Activated CD4-positive, alpha-beta T cell treated with anti-CD3 and anti-CD28 coated beads, Interleukin-2, amount 50 U/mL, for 16 hours (primary cell): ENCODE data around the gene ZNF335.
"Not testable (repeated sequence)": the region's sequence is repeated elsewhere in the genome, so short reads cannot be mapped to it uniquely, and the experiment has no call there.

Experiments used
- DNase-seq: peaks from one replicate; pipeline ENCODE4 v3.0.0-alpha.2; 2020

Gene ZNF335

DNA sequence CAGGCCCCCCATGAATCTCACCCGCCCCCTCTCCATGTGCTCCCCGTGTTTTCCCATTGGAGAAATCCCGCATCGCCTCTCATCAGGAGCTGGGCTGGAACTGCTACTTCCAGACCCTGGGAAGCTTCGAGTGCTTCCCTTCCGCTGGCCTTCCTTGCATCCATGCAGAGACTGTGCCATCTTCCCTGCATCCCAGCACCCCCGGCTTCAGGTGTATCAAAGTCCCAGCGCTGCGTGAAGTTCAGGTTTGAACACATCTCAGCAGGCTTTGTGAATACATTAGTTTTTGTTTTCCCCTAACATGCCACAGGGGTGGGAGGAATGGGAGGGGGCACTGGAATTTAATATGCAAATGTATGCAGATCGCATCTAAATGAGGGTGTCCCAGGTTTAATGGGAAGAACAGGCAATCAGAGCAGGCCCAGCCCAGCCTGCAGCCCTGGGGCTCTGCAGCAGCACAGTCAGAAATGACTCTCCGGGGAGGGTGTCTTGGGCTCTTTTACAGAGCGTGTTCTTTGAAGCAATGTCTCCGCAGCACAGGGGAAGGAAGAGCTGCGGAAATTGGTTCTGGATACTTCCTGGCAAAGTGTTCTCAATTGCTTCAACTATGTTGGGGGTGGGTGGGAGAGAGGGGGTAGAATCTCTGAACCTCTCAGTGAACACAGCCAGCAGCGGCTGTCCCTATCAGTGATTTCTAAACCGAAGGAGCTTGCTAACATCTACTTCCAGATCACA is 28.4 kb upstream of the ZNF335 start:
- DNase-seq, result no peak

DNA sequence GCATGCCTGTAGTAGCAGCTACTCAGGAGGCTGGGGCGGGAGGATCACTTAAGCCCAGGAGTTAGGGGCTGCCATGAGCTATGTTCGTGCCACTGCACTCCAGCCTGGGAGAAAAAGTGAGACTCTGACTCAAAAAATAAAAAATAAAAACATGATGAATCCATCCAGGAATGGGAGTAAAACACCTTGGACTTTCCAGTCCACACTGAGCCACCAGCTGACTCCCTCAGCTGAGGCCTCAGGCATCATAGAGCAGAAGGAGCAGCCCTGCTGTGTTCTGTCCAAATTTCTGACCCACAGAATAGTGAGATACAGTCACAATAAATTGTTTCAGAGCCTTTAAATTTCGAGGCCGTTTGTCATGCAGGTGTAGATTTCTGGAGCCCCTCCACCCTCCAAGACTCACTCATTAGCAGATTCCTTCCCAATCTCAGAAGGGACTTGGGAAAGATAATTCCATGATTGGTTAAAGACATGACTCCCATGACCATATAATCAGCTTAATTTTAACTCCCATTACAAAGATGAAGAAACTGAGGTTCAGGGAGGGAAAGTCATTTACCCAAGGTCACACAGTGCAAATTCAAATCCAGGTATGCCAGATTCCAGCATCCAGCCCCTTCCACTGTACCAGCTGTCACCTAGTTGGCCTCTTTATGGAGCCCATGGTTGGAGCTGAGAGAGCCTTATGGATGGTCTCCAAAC is 27.7 kb upstream of the ZNF335 start:
- no peak for DNase-seq

DNA sequence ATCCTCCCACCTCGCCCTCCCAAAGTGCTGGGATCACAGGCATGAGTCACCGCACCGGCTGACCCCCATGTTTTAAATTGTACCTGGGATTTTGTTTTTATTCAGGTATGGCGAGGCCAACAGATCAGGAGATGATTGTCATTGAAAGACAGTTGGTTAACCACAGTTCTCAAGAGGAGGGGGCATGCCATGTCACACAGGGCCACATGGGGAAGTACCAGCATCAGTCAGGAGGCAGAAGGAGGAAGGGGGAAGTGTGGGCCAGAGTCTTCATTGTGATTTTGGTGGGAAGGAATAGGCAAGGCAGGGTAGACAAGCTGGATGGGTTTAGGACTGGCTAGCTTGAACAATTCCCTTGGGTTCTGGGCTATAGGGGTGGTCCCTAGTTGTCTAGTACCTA is 26.8 kb upstream of the ZNF335 start:
- DNase-seq, result peak; percentile 42

DNA sequence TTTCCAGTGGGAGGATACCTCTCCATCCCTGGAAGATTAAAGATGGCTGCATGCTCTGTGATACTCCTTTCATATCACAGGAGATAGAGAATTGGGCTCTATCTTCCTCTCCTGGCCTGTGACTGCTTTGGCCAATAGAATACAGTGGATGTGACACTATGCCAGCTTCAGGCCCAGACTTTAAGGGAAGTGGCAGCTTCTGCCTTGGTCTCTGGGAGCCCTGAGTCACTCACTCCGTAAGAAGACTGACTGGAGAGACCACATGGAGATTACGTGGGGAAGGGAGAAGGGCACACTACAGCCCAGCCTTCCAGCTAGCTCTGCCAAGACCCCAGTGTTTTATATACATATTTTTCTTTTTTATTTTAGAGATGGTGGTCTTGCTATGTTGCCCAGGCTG is 26.3 kb upstream of the ZNF335 start:
- no peak for DNase-seq

DNA sequence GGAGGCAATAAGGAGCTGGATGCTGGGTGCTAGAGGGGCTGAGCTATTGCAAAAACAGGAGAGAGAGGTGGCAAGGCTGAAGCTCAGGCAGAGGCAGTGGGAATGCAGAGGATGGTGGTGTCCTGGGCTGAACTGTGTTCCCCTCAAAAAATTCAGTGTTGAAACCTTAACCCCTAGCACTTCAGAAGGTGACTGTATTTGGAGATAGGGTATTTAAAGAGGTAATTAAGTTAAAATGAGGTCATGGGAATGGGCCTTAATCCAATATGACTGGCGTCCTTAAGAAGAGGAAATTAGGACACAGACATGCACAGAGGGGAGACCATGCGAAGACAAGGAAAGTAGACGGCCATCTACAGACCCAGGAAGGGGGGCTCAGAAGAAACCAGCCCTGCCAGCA is 25.2 kb upstream of the ZNF335 start:
- no peak for DNase-seq

DNA sequence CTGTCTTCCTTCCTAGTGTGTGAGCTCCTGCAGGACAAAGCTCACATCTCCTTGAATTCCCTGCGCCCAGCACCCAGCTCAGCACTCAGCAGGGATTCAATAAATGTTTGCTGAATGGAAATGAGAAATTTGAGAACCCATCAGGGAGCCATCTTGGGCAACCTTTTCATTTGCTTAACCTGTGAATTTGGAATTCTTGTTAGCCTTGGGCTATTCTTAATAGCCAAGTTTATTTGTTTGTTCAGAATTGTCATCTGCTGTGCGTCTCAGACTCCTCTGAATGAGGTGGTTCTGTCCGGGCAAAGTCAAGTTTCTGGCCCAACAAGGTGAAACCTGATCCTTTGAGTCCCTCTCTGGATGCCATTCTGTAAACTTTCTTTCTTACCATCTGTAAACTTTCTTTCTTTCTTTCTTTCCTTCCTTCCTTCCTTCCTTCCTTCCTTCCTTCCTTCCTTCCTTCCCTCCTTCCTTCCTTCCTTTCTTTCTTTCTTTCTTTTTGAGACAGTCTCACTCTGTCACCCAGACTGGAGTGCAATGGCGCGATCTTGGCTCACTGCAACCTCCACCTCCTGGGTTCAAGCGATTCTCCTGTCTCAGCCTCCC is 23.6 kb upstream of the ZNF335 start:
- DNase-seq, result not testable (repeated sequence)

DNA sequence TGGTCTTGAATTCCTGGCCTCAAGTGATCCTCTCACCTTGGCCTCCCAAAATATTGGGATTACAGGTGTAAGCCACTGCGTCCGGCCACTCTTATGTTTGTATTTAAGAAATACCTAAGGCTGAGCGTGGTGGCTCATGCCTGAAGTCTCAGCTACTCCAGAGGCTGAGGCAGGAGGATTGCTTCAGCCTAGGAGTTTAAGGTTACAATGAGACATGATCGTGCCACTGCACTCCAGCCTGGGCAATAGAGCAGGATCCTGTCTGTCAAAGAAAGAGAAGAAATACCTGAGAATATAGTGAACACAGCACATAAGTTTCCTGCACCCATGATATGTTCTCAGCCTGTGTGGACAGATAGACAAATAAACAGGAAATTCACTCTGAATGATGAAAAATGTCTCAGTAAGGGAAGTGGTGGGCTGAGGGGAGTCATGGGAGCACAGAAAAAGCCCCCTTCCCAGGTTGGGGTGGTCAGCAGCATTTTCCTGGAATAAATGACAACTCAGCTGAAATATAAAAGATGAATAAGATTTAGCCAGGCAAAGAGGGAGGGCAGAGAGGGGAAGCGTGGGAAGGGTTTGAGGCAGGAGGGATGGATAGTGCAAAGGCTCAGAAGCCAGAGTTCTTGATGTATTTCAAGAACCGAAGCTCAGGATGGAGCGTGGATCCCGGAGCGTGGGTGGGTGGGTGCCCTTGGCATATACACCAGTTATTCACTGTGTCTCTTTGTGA is 22.9 kb upstream of the ZNF335 start:
- DNase-seq, result no peak

DNA sequence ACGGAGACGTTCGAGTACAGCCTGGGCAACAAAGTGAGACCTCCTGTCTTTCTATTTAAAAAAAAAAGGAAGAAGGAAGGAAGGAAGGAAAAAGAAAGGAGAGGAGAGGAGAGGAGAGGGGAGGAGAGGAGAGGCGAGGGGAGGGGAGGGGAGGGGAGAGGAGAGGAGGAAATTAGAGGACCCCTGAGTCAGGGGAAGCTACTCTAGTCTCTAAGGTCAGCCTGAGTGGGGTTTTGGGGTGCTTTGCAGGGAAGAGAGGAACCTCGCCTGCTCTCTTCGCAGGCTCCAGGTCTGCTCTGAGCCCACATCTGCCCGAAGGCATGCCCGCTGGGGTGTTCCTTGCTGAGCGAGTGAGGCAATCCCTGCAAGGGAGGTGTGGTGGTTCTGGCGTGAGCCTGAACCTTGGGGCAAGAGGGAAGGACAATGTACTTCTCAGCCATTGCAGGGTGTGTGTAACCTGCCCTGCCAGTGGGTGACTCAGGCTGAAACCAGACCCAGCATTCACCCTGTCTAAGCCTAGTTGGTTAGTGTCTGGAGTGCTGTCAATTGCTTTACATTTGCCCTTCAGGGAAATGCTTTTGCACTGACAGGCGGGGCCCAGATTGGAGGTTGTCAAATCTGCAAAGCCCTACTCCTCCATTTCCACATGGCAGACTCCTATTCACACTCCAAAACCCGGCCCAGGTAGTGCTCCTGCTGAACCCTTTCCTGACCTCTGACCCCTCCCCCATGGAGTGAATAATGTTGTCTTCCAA is 21.4 kb upstream of the ZNF335 start:
- peak; percentile 38 for DNase-seq

DNA sequence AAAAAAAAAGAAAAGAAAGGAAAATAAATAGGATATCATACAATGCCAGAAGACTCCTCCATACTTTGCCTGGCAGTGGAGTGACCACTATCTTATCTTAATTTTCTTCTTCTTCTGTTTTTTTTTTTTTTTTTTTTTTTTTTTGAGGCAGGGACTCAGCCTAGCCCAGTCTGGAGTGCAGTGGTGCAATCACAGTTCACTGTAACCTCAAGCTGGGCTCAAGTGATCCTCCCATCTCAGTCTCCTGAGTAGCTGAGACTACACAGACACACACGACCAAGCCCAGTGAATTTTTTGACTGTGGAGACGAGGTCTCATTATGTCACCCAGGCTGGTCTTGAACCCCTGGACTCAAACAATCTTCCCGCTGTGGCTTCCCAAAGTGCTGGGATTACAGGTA is 19.6 kb upstream of the ZNF335 start:
- DNase-seq, result no peak

DNA sequence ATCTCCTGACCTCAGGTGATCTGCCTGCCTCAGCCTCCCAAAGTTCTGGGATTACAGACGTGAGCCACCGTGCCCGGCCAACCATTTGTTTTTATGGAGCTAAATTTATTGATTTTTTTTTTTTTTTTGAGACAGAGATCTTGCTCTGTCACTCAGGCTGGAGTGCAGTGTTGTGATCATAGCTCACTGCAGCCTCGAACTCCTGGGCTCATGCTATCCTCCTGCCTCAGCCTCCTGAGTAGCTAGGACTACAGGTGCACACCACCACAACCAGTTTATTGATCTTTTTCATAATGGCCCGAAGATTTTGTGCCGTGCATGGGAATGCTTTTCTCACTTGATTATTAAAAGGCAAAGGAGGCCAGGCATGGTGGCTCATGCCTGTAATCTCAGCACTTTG is 16.8 kb upstream of the ZNF335 start:
- not testable (repeated sequence) for DNase-seq

DNA sequence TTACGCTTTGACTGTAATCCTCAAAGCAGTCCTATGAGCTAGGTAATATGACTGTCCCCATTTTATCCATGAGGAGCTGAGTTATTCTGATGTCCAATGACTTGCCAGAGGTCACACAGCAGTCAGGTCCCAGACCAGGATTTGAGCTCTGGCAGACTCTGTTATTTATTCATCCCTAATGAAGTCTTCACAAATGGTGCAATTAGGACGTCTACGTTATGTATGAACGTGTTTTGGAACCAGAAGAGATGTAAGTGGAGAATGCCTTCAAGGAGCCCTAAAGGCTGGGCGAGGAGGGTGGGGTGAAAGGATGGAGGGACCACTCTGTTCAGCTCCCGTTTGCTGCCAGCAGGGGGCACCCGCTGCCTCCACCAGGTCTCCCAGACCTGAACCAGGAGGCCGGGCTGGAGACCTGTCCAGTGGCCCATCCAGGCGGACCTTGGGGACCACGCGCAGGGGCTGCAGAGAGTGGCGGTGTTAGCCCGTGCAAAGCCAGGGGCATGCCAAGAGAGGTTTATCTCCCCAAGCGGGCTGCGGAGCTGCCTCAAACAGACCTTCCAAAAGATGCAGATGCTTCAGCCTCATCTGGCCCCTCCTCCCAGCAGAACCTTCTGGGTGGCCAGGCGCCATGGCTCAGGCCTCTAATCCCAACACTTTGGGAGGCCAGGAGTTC is 15.2 kb upstream of the ZNF335 start:
- DNase-seq, result peak; percentile 81

DNA sequence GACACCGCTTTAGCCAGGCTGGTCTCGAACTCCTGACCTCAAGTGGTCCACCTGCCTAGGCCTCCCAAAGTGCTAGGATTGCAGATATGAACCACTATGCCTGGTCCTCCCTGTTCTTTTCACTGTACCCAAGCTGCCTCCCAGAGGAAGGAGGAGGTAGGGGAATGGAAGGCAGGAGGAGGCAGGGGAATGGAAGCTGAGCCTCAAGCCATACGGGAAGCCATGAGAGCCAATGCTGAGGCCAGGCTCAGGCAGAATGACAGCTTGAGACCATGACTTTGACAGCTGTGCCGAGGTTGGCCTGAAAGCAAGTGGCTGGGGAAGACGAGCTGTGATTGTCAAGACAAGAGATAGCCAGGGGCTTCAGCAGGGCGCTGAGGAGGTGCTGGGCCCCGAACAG is 13.6 kb upstream of the ZNF335 start:
- no peak for DNase-seq

DNA sequence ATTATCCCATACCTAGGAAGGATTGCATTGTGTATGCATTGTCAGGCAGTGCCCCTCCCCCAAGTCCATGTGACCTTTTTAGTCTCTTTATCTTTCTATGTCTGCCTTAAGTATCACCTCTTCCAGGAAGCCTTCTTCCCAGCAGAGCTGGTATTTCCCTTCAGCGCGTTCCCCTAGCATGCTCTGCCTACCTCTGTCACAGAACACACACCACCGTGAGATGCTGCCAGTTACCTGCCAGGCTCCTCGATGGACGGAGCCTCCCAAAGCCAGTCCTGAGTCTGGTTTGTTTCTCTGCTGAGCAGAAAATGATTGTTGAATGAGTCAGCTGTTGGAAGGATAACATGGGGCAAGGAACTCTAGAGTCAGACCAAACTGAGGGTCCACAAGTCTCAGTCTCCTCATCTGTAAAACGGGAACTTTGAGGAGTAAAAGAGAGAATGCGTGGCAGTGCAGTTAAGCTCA is 11.3 kb upstream of the ZNF335 start:
- no peak for DNase-seq

DNA sequence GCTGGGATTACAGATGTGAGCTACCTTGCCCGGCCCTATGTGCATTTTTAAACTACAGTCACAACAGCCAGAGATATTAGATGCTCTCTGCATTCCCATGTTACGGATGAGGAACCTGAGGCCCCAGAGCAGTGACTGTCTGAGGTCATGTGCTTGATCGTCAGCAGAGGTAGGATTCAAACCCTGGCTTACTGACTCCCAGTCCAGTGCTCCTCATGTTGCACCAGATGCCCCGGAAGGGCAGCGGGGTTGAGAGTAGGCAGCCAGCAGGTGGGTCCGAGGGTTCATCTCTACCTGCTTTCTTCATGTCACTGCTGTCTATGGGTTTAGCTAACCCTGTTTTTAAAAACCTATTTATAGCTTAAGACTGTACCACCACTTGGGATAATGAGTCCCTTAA is 9.3 kb upstream of the ZNF335 start:
- DNase-seq, result no peak

DNA sequence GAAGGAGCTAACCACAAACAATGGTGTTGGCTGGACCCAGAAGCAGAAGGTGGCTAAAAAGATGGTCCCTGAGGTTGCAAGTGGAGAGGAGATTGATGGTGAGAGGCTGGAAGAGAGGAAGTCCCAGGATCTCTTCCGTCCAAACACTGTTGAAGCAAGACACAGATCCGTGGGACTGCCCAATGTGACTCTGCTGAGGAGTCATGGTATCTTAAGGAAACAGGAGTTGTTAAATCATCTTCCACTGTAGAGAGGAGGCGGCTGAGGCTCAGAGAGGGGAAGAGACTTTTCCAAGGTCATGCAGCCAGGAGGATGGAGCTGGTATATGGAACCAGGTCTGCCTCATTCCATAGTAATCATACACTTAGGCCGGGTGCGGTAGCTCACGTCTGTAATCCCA is 4.1 kb upstream of the ZNF335 start:
- no peak for DNase-seq

DNA sequence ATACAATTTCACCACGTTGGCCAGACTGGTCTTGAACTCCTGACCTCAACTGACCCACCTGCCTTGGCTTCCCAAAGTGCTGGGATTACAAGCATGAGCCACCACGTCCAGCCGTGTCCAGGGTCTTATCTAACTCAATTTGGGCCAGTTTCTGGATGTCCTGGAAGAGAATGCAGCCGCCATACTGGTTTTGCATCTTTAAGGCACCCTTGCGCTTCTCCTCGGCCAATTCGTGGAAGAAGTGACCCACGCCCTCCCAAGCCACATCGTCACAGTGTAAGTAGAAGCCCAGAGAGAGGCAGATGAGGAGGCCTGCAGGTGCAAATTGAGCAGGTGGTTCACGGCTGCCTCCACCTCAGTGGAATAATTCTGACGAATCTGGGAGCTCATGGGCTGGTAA is 3.7 kb upstream of the ZNF335 start:
- DNase-seq, result no peak

DNA sequence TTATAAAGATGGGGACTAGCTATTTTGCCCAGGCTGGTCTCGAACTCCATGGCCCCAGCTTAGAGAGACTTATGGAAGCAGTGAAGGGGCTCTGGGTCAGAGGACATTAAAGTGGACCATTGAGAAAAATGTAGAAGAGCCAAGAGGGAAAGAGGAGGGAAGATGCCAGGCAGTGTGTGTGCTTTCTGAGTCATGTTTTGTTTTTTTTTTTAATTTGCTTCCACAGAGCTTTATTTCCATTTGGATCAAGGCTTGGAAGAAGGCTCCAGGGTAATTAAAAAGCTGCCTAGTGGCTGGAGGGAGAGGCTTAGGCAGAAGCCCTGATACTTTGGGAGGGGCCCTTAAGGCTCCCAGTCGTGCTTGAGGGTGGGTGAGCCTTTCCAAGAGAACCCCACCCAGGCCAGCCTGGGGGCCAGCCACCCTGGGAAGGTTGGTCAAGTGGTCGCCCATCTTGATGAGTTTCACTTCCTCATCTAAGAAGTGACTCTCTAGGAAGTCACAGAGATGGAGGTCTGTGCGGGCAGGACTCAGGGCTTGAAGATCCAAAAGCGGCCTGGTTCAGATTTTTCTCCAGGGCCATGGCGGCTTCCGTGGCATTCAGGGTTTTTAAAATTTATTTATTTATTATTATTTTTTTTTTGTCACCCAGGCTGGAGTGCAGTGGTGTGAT is 3.0 kb upstream of the ZNF335 start:
- no peak for DNase-seq

DNA sequence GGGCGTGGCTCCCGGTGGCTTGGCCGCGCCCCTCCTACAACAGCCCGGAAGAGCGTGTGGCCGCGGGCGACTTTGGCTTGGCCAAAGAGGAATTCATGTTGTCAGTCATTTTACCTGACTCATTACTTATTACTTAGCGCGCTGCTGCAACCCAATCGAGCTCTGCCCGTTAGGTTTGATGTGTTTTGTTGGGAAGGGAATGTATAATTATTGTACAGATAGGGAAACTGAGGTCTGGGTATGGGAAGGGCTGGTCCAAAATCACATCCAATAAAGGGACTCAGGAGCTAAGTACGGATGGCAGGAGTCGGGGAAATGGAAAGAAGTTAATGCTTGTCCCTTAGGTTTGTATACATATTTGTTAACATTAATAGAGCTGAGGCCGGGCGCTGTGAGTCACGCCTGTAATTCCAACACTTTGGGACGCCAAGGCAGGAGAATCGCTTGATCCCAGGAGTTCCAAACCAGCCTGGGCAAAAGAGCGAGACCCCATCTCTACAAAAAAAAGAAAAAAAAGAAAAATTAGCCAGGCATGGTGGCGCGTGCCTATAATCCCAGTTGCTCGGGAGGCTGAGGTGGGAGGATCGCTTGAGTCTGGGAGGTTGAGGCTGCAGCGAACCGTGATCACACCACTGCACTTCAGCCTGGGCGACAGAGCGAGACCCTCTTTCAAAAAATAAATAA is 639 bp upstream of the ZNF335 start:
- peak; percentile 95 for DNase-seq

DNA sequence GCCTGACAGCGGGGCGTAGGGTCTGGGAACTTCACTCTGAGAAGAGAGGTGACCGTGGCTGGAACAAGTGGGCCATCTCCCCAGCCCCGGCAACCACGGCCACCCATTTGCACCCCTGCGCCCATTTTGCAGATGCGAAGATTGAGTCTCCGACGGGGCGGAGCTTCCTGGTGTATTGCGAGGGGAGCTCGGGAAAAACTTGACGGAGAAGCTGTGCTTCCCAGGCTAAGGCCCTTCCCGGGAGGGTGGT is 653 bp downstream of the ZNF335 start:
- peak; percentile 62 for DNase-seq

DNA sequence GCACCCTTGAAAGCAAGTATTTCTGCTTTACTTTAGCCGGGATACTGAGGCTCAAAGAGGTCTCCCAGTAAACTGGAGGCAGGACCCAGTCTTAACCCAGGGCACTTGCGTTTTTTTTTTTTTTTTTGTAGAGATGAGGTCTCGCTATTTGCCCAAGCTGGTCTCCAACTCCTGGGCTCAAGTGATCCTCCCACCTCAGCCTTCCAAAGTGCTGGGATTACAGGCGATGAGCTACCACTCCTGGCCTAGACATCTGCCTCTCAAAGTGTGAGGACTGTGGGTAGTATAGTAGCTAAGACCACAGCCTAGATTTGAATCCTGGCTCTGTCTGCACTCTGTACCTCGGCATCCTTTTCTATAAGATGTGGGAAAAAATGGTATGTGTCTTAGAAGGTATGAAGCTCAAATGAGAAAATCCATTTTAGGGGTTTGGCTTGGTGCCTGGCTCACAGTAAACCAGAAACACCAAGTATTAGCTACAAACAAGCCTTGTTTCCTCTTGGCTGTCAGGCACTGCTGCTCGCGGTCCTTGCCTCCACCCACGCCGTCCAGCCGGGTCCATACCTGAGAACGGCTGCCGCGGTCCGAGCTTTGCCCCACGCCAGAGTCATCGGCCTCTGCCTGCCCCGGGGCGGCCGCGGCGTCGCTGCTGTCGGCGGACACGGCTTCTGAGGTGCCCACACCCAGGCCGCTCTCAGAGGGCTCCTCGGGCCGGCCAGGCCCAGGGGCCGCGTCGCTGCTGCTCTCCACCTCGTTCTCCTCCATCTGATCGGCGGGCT is 1.2 kb downstream of the ZNF335 start:
- DNase-seq, result no peak
